Measurements from ENCODE around the gene CFAP410. TPM values are rescaled to one million over a fixed set of nuclear protein-coding genes. Genes with fewer than 3 reads are reported as not detected.

Gene CFAP410
- total RNA-seq: 3.1 and 4.0 TPM in 2 replicates

DNA sequence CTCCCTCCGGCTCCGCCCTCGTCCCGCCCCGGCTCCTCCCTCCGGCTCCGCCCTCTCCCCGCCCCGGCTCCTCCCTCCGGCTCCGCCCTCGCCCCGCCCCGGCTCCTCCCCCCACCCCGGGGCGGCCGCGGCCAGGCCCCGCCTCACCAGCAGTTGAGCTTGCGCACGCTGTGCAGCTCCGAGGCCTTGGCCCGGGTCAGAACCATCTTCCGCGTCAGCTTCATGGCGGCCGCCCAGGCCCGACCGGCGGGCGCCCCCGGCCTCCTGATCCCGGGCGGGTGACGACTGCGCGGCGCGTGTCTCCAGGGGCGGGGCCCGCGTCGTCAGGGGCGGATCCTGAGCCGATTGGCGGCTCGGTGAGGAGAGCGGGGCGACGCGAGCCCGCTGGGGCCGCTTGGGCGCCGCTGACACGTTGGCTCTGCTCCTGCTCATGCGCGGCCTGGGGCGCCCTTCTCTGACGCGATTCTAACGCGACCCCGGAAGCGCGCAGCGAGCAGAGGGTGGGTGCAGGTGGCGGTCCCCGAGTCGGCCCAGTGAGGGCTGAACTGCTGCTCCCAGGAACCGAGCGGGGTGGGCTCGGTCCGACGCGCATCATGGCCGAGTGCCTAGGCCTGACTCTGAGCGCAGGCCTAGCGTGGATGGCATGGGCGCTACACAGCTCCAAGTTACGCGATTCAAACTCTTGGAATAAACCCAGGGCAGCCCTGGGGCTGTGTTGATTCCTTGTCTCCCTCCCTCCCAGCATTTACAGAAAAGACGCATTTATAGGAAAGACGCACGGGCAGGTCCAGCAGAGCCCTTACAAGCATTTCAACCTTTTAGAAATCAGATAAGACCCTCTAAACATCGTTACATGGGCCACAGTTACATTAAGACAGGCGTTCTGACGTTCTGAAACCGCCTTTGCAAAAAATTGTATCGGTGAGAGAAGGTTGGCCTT is at the start of gene CFAP410:
TSS of gene CFAP410 (minus strand) at position 420 of the 940 bp plus-strand sequence. CDS start at position 224, 196 bp downstream.

DNA sequence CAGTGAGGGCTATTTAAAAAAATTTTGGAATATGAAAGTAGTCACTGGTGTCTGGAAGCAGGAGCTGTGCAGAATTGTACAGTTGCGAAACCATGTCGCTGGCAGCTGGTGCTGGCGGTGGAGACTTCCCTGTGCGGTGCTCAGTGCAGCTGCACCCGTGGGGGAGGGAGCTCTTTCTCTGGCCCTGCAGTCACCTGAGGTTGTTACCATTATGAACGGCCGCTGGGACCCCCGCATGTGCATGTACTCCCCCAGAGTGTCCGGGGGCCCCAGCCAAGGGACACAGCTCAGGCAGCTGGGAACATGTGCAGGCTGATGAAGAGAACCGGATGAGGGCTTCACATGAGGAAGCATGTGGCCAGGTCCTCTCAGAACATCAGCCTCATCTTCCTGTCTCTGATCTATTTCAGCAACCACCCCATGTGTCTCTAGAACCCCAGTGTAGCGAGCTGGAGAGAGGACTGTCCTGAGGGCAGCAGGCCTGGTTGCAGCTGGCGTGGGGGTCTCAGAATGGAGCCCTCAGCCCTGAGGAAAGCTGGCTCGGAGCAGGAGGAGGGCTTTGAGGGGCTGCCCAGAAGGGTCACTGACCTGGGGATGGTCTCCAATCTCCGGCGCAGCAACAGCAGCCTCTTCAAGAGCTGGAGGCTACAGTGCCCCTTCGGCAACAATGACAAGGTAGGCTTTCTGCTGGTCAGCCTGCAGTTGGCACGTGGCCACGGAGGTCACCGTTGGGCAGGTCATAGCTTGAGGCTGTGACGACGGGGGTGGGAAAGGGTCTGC is 14.2 kb upstream of the CFAP410 start, which contains the start of gene TRPM2:
TSS of gene TRPM2 (plus strand) at position 431 of the 780 bp plus-strand sequence. CDS start at position 511, 80 bp downstream.

DNA sequence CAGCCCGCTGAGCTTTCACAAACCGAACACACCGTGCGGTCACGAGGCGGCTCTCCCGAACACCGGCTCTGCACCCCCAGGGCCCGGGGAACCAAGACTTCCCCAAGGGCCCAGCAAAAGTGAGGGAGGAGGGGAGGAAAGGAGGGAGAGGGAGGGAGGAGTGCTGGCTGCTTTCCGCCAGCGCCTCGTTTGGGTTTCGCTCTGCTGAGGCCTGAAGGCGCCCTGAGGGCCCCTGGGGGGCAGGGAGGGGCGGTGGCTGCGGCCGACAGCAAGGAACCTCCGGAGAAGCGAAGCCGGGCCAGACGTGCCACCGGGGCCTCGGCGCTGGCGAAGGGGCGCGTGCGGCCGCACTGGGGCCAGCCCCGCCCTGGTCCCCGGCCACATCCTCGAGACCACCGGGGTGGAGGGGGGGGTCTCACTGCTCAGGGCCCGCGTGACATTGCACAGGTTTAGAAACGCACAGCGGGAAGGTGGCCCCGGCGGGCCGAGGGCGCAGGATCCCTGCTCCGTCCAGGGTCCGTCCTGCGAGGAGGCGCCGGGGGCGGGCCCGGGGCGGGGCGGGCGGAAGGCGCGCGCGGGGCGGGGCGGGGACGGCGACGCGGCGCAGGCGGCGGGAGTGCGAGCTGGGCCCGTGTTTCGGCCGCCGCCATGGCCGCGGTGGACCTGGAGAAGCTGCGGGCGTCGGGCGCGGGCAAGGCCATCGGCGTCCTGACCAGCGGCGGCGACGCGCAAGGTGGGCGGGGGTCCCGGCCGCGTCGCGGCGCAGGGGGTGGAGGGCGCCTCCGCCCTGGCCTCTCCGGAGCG is 39.5 kb downstream of the CFAP410 start, which contains the start of gene PFKL:
TSS of gene PFKL (plus strand) at position 596 of the 804 bp plus-strand sequence. CDS start at position 649, 53 bp downstream.

DNA sequence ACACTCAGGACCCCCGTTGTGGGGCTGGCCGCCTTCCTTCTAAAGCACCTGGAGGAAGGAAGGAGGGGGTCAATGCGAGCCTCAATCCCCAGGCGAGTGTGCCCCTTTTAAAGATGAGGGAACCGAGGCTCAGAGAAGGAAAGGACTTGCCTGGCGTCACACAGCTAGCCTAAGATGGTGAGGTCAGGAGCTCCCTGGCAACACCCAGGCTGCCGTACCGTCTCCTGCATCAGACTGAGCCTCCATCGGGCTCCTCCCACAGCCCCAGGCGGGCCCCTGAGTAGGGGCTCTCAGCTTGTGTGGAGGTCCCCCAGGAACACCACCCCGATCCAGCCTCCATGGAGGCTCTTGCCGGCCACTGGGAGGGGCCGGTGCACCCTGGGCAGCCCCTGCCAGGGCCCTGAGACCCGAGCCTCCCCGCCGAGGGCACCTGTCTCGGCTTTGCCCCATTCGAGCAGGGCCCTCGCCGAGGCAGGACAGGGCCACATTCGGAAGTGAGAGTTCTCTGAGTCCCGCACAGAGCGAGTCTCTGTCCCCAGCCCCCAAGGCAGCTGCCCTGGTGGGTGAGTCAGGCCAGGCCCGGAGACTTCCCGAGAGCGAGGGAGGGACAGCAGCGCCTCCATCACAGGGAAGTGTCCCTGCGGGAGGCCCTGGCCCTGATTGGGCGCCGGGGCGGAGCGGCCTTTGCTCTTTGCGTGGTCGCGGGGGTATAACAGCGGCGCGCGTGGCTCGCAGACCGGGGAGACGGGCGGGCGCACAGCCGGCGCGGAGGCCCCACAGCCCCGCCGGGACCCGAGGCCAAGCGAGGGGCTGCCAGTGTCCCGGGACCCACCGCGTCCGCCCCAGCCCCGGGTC is 53.8 kb downstream of the CFAP410 start, which contains the start of gene AIRE:
TSS of gene AIRE (plus strand) at position 739 of the 855 bp plus-strand sequence. CDS start 131 bp downstream, outside the sequence.

Other genes with a start within 250 kb of the CFAP410 start
- 18.9 and 24.2 TPM in 2 replicates for gene PWP2, start 232.0 kb downstream of the CFAP410 start, total RNA-seq
- gene GATD3, start 205.7 kb downstream of the CFAP410 start, total RNA-seq: 25.7 and 27.1 TPM in 2 replicates
- gene ICOSLG, start 98.4 kb downstream of the CFAP410 start, total RNA-seq: 0.72 and 1.9 TPM in 2 replicates
- not detected in 2 replicates for gene DNMT3L, start 77.5 kb downstream of the CFAP410 start, total RNA-seq
- gene AIRE, start 53.5 kb downstream of the CFAP410 start, total RNA-seq: under 0.01 TPM in 1 of 2 replicates, not detected in the other
- 136 and 145 TPM in 2 replicates for gene PFKL, start 39.3 kb downstream of the CFAP410 start, total RNA-seq
- gene TRPM2, start 14.2 kb upstream of the CFAP410 start, total RNA-seq: not detected in 2 replicates
- 2.4 and 3.0 TPM in 2 replicates for gene LRRC3, start 116.1 kb upstream of the CFAP410 start, total RNA-seq
- not detected in 2 replicates for gene KRTAP10-1, start 200.8 kb upstream of the CFAP410 start, total RNA-seq
- gene KRTAP10-2, start 212.1 kb upstream of the CFAP410 start, total RNA-seq: not detected in 2 replicates
- gene KRTAP10-3, start 219.4 kb upstream of the CFAP410 start, total RNA-seq: not detected in 2 replicates
- gene KRTAP10-4, start 234.3 kb upstream of the CFAP410 start, total RNA-seq: not detected in 2 replicates
- not detected in 2 replicates for gene KRTAP10-5, start 241.2 kb upstream of the CFAP410 start, total RNA-seq